HG03095 (cell line): Measurements from ENCODE around the gene RNU6-1.

ENCODE experiments used
- ATAC-seq: cut with Tn5 transposase; IDR thresholded peaks from one replicate; pipeline ENCODE4 v1.9.1; 2021; ENCODE audit warnings: moderate library complexity; ENCODE audit not compliant: unreplicated experiment

RNU6-1 gene

DNA sequence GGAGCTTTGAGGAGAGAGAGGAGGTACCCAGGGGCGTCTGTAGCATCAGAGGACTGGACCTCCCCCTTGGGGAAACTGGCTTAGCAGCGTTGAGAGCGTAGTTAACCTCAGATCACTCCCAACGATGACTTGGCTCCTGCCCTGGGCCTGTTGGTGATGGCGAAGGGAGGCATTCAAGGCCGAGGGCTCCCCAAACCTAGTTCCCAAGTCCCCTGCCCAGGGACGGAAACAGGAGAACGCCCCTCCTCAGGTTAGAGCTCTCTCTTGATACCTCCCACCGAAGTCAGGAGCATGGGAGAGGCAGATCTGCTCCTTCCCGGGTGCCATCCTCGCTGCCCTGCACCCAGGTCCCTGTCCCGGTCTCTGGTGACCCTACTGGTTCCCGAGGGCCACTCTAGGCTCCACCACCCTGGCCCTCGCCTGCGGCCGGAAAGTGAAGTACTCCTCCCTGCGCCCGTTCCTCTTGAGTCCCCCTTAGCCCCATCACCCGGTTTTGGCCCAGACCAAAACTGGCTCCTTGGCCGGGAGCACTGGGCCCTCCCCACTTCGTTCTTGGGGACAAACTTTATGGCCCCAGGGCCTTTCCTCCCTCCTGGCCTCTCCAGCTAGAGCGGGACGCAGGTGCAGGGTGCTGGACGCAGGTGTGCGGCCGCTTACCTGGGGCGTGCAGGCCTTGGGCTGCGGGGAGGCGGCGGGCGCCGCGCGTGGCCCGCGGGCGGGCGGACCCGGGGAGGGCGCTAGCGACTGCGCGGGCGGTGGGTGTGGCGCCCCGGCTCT, 17.1 kb downstream of the RNU6-1 start:
- no peak for ATAC-seq

- no peak for ATAC-seq
These were observed 17.9 kb downstream of the RNU6-1 start for GRCh38 chr15:67821784-67822440.

- no peak for ATAC-seq
These were observed 18.7 kb downstream of the RNU6-1 start for GRCh38 chr15:67820992-67821783.

DNA sequence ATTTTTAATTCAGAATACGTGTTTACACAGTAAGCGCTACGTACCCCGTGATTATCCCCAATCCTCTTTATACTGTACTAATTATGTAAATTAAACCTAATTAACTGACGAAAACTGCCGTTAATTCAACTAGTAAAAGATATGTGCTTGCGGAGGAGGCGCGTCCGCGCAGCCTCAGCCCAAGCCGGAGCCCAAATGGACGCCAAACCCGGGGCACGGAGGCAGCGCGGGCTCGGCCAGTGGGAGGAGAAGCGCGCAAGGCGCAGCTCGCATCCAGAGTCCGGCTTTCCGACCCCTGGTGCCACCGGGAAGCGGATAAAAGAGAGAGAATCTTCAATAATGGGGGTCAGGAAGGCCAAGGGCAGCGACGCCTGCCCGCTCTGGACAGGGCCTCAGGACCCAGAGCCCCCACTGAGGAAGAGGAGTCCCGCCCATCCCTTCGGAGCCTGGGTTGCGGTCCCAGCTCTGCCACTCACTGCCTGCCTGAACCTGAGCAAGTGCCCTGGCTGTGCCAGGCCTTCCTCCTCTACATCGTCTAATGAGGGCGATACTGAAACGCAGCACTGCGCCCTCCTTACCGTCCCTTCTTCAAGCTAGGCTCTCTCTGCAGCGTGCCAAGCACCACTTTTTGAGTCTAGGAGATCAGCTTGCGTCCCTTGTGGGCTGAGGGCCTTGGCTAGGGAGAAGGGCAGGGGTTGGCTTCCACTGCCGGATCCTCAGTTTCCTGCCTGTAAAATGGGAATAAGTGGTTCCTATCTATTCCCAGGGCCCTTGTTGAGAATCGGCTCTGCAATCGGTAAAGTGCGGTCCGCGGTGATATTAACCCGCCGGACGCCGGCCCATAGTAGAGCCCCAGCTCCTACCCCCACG, 19.5 kb downstream of the RNU6-1 start:
- no peak for ATAC-seq

GRCh38 chr15:67819636-67820035, 20.2 kb downstream of the RNU6-1 start:
- ATAC-seq, result no peak

DNA sequence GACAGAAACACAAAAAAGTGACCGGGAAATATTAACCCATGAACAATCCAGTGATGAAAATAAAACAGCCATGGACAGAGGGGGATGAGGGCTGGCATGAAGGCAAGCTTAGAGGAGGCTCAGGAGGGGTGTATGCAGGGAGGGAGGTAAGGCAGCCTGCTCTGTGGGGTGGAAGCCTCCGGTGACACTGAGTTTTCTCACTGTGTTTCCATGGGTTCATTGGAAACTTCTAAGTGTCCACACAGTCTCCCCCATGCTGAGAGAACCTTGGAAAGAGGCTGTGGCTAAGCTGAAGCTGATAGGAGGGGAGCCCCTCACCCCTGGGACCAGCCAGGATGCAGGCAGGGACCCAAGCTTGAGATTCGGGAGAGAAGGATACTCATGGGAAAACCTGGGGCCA, 21.4 kb downstream of the RNU6-1 start:
- no peak for ATAC-seq

- no peak for ATAC-seq
These were observed 23.2 kb downstream of the RNU6-1 start for GRCh38 chr15:67816668-67817067.

- ATAC-seq, result no peak
These were observed 24.7 kb downstream of the RNU6-1 start for GRCh38 chr15:67815036-67815592.

DNA sequence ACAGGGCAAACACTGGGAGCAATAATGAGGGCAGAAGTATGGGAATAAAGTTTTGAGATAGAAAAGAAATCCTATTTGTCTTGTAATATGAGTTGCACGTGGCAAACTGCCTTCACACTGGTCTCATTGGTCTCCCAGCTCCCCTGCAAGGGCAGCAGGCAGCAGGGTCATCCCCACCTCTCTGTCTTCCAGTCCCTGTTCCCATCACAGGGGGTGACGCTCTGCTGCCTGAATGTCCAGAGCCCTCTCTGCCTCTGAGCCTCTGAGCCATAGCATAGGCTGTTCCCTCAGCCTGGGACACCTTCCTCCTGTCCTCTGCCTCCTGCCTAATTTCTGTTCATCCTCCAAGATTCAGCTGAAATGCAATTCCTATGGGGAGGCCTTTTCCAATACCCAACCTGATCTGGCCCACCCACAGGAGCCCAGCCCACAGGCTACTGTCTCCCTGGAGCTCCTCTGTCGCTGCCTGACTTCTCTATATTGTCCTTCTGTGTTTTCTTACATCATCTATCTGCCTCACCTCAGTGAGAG, 26.7 kb downstream of the RNU6-1 start:
- no peak for ATAC-seq

DNA sequence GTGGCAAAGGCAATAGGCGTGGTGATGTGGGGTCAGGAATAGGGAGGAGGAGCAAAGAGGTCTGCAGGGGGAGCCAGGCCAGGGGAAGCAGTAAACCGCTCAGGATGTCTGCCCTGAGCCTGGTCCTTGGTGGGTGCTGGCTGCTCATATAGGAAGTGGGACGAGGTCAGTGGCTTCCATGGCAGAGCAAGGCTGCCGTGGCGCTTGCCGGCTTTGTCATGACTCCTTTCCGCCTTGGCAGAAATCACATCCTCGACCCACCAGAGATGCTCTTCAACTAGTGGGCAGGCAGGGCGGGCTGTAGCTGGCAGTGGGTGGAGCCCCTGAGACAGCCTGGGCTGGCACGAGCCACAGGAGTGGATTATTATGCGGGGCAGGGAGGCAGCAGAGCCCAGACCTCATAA, 27.6 kb downstream of the RNU6-1 start:
- ATAC-seq, result no peak

- ATAC-seq, result no peak
These were observed 30.0 kb downstream of the RNU6-1 start for GRCh38 chr15:67809866-67810265.

DNA sequence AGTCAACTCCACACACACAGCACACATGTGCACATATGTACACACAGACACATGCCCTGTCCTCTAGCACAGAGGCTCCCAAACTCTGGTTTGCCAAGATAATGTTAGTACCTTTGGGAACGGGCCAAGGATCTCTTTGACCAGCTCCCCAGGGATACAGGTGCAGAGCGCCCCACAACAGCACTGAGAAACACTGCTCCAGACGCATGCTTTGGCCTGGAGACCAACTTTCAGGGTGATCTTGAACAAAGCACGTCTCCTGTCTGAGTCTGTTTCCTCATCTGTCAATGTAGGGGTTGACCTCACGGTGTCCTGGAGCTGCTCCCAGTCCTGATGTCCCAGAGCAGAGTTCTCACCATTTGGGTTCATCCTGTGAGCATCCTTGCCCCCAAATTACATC, 30.4 kb downstream of the RNU6-1 start:
- no peak for ATAC-seq

DNA sequence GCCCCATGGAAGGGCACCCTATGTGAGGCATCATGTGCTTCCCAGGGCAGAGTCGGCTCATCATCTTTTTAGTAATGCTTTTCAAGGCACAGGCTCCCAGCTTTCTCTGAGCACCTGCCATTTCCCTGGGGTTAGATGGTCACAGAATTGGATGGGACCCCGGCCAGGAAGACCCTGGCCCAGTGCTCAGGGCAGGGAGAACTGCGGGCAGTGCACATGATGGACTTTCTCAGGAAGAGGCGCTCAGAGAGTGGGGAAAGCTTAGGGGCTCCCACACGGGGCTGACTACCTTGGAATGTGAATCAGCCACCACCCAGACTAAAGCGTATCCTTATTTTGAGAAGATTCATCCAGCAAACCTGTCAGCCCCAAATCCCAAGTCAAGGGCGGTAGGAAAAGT, 31.0 kb downstream of the RNU6-1 start:
- no peak for ATAC-seq

DNA sequence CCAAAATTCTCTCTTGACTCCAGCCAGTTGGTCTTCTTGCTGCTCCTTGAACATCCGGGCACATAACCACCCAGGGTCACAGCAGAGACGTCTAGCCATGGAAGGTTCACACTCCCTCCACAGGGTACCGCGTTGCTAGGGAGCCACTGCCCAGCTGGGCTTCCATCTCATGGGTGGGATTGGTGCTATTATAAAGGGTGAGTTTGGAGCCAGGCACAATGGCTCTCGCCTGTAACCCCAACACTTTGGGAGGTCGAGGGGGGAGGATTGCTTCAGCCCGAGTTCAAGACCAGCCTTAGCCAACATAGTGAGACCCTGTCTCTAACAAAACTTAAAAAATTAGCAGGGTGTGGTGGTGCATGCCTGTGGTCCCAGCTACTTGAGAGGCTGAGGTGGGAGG, 32.0 kb downstream of the RNU6-1 start:
- ATAC-seq, result no peak

- no peak for ATAC-seq
These were observed 32.7 kb downstream of the RNU6-1 start for GRCh38 chr15:67807141-67807540.

DNA sequence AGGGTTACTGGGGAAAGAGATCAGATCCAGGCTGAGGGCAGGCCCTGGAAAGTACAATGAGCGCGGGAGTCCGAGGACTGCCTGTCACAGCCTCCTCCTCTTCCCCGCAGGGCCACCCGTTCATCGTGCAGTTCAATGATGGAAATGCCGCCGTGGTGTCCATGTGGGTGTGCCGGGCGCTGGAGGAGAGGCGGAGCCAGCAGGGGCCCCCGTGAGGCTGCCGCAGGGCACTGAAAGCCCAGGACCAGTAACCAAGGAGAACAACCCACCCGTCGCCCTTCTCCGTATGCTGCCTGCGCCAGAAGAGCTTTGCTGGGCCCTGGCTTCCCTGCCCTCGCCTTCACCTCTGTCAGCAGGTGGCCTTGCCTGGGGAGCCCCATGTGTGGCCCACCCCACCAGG, 33.3 kb downstream of the RNU6-1 start:
- ATAC-seq, result no peak

DNA sequence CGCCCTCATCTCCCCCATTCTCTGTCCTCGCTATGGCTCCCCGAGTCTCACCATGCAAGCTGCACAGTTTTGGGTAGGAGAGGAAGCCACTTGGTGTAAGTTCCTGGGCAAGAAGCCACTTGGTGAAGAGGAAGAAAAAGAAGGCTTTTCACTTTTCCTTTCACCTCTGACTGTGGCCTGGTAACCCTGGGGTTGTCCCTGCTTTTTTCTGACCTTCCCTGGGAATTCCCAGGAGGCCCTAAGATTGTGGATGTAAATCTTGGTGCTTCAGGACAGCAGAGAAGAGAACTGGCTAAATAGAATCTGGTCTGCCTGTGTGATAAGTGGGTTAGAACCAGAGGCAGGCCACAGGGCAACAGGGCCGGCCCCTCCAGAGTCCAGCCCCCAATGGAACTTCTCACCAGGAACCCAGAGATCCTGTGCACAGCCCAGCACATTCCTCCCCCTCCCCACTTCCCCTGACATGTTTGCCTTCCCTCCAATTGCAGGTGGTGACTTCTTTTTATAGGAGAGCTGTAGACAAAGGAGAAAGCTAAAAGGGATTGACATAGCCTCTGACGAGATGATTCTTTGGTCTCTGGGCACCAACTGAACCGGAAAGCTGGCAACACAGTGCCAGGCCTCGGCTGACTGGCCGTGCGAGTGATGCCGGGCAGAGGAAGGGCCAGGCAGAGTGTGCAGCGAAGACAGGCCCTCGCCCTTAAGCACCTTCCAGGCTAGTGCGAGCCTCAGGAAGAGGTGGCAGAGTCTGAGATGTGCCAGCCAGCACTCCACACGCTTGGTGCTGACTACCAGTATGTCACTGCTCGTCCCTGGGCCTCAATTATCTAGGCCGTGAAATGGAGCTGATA, 34.0 kb downstream of the RNU6-1 start:
- ATAC-seq, result no peak

DNA sequence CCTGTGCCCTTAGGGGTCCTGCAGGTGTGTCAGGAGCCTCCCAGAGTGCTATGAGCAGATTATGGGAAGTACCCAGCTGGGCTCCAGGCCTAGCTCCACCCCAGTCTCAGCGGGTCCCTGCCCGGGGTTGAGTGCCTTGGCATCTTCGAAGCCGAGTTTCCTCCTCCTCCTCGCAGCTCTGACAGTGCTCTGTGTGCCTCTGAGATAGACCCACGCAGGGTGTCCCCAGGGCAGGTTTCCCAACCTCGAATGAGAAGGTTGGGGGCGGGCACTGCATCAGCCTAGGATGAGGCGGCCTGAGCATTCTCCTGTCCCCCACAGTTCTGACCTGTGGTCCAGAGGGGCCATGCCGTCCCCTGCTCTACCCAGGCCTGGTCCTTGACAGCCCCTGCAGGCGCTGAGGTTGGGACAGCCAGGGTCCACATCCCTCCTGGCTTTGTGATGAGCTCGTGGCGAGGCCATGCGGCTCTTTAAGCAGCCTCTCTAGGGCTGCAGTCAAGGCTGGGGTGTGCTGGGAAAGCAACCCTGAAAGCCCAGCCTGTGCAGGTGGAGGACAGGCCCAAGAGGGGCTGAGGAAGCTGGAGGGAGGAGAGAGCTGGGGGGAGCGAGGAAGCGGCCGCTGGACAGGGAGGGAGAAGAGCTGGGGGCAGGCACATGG, 34.7 kb downstream of the RNU6-1 start:
- ATAC-seq, result no peak
